Stimulated activated CD4-positive, alpha-beta T cell treated with anti-CD3 and anti-CD28 coated beads, Interleukin-4, amount 100 ng/mL, for 1 hour (primary cell): ENCODE data around the gene CDH15.
"Not testable (repeated sequence)": the region's sequence is repeated elsewhere in the genome, so short reads cannot be mapped to it uniquely, and the experiment has no call there.

Experiments used
- DNase-seq: peaks from one replicate; pipeline ENCODE4 v3.0.0-alpha.2; 2020

The CDH15 gene

DNA sequence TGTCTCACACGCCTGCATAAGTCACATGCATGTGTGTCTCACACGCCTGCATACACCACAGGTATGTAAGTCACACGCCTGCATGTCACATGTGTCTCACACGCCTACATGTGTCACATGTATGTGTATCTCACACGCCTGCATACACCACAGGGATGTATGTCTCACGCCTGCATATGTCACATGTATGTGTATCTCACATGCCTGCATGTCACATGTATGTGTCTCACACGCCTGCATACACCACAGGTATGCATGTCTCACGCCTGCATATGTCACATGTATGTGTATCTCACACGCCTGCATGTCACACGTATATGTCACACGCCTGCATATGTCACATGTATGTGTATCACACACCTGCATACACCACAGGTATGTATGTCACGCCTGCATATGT lies 13.8 kb upstream of the CDH15 start:
- DNase-seq = no peak

DNA sequence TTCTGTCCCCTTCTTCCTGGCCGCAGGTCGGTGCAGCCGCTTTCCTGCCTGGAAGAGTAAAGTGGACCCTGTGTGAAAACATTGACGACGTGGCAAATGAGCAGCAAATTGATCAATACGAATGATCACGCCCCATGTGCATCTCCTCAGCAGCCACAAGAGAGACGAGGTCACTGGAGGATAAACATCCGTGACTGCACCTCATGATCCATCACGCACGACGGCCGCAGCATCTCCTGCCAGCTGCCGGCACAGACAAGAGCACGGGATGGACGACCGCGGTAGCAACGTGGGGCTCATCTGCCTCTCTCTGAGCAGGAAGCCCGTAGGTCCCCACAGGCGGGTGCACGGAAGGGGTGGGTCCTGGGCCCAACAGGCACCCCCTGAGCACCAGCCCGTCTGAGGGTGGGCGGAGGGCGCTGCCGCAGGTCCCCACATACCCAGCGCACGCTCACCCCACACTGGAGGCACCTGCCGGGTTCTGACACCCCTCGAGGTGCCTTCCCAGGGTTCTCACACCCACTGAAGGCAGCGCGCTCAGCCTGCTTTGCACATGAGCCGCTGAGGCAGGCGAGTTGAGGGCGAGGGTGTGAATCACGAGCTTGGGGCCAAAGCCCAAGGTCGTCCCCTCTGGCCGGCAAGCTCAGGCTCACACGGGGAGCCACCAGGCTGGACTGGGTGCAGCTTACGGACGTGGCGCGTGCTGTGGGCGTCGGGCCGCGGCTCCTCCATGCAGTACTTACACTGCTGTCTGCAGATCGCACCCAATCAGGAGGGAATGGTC lies 12.3 kb upstream of the CDH15 start:
- no peak for DNase-seq

DNA sequence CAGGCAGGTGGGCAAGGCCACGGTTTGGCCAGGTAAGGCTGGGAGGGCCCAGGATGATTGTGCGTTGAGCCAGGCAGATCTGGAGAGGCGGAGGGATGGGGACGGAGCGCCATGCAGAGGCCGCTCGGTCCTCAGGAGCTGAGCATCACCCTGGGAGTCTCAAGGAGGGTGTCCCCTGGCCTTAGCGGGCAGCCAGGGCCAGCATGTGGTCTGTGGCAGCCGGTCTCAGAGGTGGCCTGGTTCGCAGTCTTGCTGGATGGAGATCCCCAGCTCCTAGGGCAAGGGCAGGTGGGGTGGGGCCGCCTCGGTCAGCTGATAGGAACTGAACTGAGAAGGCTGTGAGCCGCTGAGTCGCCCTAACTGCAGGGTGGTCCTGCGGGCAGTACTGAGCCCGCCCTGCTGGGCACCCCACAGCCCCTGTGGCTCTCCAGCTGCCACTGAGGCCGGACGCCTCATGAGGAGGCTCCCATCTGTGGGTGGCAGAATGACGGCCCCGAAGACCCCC lies 11.6 kb upstream of the CDH15 start:
- DNase-seq = no peak

DNA sequence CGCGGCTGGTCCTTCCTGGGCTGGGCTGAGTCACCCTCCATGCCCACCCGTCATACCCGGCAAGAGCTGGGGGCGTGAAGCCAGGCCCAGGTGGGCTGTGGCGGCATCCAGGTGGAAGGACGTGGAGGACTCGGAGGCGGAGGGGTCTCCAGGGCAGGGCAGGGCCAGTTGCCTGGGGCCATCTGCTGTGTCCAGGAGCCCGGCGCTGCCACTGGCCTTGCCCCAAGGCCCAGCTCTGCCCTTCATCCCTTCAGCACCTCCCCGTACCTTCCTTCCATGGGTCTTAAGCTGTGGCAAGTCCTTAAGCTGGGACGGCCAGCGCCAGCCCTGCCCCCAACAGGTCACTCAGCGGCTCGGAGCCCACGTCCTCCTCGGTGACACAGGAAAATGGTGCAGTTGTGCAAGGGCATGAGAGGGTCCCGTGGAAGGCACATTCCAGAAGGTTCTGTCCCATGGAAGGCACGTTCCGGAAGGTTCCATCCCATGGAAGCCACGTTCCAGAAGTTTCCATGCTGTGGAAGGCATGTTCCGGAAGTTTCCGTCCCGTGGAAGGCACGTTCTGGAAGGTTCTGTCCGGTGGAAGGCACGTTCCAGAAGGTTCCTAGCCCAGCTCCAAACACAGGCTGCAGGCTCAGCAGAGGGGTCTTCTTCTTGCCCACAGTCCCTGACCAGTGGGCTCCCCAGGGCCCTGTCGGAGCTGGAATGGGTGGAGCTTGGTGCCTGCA lies 10.4 kb upstream of the CDH15 start:
- no peak for DNase-seq

DNA sequence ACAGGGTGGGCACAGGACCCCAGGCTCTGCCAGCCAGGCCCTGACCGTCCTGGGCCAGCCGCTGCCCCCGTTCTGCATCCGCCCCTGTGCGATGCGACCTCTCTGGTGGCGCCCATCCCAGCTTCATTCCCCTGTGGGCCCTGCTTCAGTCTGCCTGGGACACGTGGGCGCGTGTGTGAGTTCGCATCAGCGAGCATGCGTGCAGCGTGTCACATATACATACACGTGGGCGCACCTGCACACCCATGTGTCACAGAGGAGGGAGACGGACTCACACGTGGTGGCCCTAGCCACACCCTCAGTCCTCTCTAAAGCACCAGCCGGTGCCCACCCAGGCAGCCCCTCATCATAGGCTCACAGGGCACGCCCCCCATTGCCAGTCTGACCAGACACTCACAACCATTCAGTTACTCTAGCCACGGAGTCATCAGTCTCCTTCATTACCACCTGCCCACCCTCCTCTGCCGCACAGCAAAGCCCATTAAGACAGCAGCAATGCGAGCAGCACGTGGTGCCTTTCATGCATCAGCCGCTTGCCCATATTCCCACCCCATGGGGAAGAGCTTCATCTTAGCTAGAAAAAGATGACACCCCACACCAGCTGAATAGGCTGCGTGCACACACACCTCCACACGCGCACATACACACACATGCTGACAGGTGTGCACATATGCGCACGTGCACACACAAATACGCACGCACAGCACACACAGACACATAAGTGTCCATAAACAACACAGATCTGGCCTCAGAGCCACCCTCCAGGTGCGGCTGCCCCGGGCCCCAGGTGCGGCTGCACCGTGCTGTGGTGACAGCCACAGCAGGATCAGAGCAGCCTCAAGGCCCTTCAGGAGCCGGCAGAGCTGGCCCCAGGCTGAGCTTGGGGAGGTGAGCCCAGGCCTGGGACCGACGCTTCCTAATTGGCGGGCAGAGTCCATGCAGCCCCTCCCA lies 9.5 kb upstream of the CDH15 start:
- no peak for DNase-seq

DNA sequence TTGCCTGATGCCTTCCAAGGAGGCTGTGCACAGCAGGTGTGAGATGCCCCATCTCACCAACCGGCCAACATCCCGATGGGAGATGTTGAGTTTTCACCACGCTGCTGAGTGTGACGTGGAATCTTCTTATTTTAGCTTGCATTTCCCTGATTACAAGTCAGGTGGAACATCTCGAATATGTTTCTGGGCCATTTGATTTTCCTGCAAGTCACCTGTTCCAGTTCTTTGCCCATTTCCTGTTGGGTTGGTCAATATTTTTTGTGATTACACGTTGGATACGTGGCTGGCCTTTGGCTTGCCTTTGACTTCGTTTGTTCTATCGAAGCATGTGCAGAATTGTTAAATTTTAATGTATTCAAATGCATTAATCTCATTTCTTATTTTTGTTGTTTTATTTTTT lies 8.3 kb upstream of the CDH15 start:
- DNase-seq = no peak

DNA sequence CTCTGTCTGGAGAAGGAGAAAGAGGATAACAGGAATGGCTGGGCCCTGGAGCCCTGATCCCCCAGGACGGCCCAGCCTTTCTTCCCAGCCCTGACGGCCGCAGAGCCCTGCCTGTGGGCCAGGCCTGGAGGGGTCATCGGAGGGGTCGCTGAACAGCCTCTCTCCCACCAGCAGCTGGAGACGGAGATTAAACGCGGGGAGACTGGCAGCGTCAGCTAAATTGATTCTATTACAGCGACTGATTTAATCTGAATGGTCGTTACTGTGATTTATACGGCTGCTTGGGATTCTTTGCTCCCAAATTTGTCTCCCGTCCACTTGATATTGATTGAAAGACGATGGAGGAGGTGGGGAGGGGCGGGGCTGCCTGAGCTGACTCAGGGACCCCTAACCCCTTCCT lies 7.1 kb upstream of the CDH15 start:
- DNase-seq = no peak

DNA sequence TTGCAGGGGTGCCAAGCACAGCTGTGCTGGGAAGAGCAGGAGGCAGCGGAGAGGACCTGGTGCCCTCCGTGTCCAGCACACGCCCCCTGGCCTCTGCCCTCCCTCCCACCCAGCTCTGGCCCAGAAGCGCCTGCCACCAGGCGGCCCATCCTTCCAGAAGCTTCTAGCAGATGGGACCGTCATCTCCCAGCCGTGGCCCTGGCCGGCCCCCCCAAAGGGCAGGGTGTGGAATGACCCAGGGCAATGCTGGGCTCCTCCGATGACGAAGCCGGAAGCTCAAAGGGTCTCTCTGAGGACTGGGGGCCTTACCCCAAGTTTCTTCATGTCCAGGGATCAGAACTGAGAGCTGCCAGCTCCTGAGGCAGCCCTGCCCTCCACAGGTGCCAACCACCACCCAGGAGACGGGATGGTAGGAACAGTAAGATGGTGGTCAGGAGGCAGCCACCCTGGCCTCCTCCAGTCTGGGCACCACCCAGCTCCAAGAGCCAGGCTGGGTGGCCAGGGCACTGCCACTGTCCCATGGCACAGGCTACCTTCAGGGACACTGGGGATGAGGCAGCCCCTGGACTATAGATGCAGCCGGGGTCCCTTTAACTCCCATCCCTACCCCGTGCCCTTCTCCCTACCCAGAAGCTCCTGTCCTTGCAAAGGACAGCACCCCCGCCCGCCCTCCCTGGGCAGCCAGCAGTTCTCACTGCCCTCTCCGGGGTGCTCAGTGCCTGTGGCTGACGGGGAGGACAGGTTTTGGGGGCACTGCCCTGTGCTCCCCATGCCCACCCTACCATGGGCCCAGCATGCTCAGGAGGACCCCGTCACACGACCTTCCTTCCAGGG lies 6.5 kb upstream of the CDH15 start:
- no peak for DNase-seq

DNA sequence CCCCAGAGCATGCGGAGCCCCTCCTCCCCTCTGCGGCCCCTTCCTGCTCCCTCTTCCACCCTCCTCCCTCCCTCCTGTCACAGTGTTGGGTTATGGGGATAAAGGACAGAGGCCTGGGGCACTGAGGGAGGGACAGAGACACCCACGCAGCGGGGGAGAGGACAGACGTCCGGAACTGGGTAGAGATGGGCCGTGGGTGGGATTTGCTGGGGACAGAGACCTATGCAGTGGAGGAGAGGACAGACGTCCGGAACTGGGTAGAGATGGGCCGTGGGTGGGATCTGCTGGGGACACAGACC lies 5.9 kb upstream of the CDH15 start:
- not testable (repeated sequence) for DNase-seq

DNA sequence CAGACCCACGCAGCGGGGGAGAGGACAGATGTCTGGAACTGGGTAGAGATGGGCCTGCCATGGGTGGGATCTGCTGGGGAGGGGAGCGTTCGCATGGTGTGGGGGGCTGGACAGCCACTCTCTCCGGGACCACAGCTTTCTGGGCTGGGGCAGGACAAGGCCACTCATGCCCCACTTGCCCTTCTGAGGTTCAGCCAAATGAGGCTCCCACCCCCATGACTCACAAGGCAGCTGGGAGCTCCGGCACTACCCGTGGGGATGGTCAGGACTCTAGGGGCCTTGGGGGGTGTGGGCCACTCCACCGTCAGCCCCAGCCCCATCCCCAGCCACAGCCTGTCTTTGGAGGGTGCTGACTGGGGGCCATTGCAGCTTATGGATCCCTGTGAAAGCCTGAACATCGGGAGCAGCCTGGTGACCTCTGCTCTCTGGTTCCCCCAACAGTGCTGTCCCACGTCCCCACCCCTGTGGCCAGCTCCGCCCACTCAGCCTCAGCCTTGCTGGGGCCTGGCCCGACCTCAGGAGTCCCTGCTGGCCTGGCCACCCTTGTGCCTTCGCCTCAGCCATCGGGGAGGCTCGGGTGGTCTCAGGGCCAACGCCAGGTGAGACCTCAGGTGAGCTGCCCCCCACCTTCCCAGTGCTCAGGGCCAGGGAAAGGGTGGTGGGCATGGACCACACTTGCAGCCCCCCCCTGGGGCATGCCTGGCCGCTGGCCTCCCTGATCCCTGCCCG lies 4.7 kb upstream of the CDH15 start:
- no peak for DNase-seq

DNA sequence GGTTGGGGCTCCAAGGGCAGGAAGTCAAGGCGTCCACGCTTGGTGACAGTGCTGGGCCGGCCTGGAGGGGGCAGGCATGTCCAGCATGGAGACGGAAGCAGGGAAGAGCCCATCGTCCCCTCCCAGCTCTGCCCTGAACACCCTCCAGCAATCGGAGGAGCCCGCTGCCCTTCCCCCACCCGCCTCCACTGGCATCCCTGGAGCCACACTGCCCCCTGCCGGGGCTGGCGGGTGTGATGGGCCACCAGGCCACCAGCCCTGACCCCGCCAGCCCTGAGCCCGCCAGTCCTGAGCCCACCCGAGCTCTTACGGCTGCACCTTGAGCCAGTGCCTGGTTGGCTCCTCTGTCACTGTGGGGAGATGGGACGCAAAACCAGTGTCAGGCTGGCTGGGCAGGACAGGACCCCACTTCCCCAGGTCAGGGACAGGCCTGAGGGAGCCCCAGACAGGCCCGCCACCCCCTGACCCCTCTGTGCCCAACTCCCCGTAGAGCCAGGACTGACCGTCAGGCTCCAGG lies 4.1 kb upstream of the CDH15 start:
- DNase-seq = peak; percentile 91

DNA sequence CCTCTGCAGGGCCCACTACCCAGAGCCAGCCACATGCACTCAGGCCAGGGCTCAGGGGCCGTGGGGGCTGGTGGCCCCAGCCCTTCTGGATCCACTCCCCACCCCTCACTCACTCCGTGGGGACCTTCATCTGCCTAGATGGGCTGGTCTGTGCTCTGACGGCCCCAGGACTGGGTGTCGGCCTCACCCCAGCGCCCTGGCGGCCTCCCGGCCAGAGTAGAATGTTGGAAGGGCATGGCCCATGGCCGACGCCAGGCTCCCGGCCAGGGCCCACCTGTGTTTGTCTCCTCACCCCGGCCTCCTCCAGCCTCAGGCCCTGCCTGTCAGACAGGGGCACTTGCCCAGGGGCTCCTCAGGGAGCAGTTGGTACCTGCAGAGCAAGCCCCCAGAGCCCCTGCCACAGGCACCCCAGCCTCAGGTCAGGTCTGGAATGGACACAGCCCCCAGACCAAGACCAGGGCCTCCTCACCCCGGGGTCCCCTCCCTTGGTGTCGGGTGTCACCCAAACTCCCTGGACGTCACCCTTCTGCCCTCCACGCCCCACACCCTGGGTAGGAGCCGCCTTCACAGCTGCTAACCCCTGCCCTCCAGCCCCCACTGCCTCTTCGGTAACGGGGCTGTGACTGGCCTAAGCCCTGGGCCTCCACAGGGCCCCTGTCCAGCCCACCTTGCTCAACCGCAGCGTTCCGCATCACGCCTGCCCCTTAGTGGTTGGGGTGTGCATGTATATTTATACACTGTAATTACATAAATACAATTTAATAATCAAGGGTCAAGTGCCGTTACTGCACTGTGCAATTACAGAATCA lies 3.0 kb upstream of the CDH15 start:
- DNase-seq = no peak

DNA sequence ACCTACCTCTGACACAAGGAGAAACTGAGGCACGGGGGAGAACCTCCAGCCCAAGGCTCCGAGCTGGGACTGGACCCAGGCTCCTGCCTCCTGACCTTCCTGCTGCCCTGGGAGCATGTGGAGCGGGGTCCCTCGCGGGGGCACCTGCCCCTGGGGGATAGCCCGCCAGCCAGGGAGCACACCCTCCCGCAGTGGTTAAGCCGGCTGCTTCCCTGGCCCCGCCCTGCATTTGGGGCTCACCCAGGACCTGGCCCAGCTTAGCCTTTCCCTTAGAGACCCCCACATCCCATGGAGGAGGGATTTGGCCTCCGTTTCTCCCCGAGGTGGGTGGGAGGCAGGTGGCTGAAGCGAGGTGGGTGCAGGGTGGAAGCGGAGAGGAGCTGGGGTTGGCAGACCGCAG lies 1.8 kb upstream of the CDH15 start:
- DNase-seq = no peak

DNA sequence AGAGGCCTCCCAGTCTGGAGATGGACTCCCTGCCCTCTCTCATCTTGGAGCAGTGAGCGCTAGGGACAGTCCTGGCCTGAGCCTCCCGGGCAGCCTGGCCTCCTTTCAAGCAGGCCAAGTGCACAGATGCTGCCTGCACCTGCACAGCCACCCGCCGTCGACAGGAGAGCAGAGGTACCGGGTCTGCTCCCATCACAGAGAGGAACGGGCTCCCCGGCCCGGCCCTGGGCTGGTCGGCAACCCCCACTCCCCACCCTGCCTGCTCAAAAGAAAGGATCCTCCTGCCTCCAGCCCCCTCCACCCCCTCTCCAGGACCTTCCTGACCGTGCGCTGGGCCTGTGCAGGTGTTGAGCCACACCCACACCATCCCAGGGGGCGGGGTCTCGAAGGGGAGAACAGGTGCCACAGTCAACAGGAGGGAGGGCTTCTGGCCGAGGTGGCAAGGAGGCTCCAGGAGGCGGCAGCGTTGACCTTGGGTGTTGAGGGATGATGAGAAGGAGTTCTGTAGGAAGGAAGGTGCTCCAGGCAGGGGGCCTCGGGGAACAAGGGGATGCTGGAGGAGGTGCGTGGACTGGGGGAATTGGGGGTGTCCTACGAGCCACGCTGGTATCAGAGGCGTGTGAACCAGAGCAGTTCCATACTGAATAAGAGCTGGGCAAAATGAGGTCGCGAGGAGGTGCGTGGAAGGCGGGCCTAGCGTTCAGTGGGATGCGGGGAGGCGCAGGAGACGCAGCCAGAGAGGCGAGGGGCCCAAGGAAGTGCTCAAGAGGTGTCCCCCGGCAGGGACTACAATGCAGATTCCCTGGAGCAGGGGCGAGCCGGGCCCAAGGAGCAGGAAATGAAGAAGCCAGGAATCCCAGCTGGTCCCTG lies 967 bp upstream of the CDH15 start:
- DNase-seq = no peak

DNA sequence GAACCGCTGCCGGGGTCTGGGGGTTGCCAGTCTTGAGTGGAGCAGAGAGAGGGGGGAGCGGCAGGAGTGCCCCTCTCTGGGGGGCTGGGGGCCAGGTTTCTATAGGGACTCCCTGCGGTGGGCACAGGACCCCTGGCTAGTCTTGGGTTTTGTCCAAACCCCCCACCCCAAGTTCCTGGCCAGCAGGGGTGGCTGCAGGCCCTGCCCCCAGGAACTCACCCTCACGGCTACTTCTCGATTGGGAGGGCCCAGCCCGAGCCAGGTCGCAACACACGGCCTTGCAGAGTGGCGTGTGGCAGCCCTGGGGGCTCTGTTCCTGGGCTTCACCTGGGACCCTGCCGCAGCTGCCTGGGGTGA lies 601 bp downstream of the CDH15 start:
- DNase-seq = no peak

DNA sequence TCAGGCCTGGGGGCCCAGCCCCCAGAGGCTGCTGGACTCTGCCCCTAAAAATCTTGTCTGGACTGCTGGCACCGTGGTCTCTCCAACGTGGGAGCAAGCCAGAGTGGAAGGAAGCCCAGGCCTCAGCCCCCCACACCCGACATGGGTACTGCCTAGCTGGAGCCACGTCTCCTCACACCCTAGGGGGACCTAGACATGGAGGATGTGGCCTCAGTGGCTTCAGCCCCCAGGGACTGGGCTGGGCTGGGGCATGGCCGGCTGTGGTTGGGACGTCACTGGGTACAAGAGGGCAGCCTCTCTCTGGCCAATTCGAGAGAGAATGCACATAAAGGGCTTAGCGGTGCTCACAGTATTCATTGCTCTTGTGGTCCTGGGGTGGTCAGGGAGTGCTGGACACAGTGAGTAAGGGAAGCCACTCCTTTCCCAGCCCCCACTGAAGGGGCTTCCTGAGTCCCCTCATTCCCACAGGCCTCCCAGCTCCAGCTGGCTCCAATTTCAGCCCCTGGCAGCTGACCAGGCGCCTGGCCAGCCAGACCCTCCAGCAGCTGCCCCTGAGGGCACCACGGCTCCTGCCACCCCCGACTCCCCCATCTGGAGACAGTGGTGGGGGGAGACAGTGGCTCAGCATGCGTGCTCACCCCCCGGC lies 1.1 kb downstream of the CDH15 start:
- DNase-seq = no peak

DNA sequence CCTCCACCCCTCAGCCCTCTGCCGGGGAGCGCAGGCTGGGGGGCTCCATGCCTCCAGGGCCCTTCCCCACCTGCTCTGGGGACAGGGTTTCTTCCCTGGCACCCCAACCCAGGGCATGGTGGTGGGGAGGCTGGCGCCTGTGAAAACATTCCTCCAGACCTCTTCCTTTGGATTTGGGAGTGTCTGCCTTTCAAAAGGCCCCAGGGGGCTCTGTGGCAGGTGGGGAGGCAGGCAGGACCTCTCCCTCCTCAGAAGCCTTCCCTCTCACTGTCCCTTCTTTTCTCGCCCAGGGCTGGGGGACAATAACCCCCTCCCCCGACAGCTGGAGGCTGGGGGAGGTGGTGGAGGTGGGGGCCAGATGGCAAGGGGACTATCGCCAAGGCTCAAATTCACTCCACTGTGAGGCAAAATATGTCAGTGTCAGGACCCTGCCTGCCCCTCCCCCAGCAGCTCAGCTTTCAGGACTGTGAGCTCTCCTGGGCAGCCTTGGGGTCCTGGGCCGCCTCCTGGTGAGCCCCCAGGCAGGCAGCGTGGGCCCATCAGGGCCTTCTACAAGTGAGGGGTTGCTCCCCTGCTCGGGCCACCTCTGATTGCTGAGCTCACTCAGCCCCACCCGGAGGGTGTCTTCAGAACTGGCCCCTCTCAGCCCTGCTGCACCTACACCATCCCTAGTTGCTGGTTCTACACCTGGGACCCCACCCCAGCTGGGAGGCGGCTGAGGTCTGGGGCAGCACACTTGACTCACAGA lies 1.8 kb downstream of the CDH15 start:
- no peak for DNase-seq

DNA sequence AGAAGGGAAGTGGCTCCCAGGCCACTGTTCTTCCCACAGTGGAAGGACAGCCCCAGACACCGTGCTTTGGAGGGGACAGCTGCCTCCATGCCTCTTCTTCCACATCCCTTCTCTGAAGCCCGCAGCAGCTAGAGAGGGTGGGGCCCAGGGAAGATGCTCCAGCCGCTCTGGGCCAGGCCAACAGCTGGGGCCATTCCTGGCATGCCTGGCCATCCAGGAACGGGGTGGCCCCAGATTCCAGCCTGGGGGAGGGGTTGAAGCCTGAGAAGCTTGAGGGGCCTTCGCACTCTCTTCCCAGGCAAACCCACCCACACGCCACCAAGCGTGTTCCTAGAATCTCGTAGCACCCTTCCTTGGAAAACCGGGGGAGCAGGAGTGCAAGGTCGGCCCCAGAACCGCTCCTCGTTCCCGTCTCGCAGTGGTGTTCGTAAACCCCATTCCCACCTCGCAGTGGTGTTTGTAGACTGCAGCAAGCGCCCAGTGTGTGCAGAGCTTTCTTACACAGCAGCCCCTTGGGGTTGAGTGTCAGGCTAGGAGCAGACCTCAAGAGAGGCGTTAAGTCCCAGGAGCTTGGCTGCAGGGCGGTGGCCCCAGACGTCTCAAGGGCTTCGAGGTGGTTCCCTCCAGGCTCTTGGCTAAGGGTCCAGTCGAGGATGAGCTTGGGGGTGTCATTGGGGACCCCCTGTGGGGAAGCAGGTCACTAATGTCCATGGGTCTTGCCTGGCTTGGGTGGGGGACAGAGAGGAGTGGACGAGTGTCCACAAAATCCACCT lies 2.7 kb downstream of the CDH15 start:
- DNase-seq = no peak
